H7 (cell line): ENCODE results near the gene DISP2. TPM values are rescaled to one million over a fixed set of nuclear protein-coding genes. Genes with fewer than 3 reads are reported as not detected.
A peak's percentile ranks its signal among the peaks of the same experiment; 100 is the strongest.

Source experiments
- DNase-seq: peaks from one replicate; pipeline ENCODE4 v3.0.0; 2012
- H3K27me3 ChIP-seq: 2 replicates; pipeline ENCODE4 v1.6.0; 2011; ENCODE audit warnings: mild to moderate bottlenecking, low read length; ENCODE audit not compliant: control insufficient read depth, insufficient read depth
- H3K36me3 ChIP-seq: replicated peaks from 2 replicates; pipeline ENCODE4 v1.5.1; 2011; ENCODE audit warnings: low read length; ENCODE audit not compliant: control insufficient read depth, insufficient read depth
- H3K4me3 ChIP-seq: 2 replicates; pipeline ENCODE4 v1.5.1; 2011; ENCODE audit warnings: low read depth, mild to moderate bottlenecking, control low read depth, low read length, moderate library complexity; ENCODE audit not compliant: insufficient read depth
- total RNA-seq: library from RNA; depleted of rRNA; stranded (reverse); fragments of >200 nt; shearing (Covaris generic); gene quantifications from 2 replicates; pipeline ENCODE4 v1.2.3, GENCODE V29; 2014

Gene DISP2
- total RNA-seq, 1 experiment from 2014 or later = 0.52 TPM

DNA sequence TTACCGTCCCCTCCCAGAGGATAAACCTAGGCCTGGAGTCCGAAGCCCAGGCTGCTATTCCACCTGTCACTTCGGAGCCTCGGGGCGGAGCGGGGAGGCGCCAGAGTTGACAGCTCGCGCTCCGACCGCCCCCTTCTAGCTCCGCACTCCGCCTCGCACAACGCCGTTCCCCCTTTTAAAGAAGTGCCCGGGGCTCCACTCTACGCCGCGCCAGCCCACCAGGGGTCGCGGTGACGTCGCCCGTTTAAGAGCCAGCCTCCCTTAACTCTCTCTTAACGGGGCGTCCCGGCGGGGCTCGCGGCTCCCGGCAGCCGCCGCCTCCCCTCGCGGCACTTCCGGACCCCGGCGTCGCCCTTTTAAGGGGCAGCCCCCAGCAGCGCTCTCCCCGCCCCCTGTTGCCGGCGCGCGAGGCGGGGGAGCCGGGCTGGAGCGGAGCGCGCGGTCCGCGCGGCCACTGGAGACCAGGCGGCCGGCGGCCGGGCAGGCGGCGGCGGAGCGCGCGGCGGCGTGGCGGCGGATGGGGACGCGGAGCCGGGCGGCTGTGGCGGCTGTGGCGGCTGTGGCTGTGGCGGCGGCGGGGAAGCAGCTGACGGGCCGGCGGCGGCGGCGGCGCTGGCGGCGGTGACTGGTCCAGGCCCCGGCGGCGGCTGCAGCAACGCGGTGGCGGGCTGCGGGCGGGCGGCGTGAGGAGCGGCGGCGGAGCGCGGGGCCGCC lies 34.6 kb upstream of the DISP2 start, which contains the start of gene INAFM2:
TSS of gene INAFM2 (plus strand) at position 454 of the 714 bp plus-strand sequence. CDS start 364 bp downstream, outside the sequence.
- no peaks in the 10 kb centered on the region for H3K36me3 ChIP-seq
- H3K4me3 ChIP-seq = peak within 1 kb of the TSS; percentile 73
- DNase-seq = peak; percentile 99
- peaks cover 26% of the 10 kb centered on the region for H3K27me3 ChIP-seq

DNA sequence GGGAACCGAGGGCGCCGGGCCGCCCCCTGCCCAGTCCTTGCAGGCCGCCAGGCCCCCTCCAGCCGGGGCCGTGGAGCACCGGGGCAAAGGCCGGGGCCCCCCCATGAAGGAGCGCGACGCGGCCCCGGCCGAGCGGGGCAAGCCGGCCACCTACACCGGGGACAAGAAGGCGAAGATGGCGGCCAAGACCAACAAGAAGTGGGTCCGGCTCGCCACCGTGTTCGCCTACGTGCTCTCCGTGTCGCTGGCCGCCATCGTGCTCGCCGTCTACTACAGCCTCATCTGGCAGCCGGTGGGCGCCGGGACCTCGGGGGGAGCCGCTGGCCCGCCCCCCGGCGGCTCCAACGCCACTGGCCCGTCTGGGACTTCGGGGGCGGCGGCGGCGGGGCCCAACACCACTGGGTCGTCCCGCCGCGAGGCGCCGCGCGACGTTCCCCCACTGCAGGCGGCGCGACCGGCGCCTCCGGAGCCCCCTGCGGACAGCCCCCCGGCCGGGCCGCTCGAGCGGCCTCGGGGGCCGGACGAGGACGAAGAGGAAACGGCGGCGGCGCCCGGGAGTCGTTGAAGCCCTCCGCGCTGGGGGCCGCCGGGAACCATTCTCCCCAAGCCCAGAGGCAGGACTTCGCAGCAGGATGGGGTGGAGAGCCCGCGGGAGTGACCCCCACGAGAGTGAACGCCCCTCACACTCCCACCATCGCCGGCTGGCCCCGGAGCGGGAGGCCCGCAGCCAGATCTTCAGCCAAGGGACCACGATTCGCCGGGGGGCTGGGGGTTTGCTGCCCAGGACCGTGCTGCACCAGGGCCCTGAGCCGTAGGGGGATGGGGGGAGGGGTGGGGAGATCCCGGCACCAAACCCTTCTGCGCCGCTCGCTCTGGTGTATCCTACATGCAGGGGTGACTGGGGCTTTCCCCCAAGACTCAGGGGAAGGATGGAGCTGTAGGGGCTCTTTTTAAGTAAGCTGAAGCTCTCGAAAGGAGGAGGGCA lies 33.8 kb upstream of the DISP2 start:
- peaks cover 26% of the 10 kb centered on the region for H3K27me3 ChIP-seq

DNA sequence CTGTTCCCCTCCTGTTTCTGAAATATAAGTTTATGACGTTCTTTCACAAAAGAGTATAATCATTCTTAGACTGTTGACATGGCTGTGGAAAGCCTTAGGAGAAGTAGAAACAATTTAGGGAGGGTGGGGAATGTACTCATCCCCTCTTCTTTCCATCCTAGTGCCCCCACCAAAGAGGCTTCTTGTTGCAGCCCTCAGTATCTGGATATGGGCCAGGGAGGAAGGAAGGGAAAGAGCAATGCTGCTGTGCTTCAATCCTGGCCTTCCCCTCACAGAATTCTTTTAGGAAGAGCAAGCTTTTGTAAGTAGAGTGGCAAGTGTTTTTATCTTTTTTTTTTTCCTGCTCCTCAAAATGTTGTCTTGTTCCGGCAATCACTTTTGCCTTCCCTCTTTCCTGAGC lies 32.8 kb upstream of the DISP2 start:
- no peak for DNase-seq
- Histone ChIP-seq H3K4me3 (no peak overlapping the region; the same call in 1 of the 2 replicates), H3K36me3 (no peaks in the 10 kb centered on the region; the same call in 1 of the 2 replicates), H3K27me3 (peaks cover 26% of the 10 kb centered on the region)

More for the DNA sequence above, 33.8 kb upstream of the DISP2 start:
- Histone ChIP-seq H3K4me3 (peak overlapping the region; percentile 73), H3K36me3 (no peaks in the 10 kb centered on the region)
- DNase-seq = peak; percentile 86

DNA sequence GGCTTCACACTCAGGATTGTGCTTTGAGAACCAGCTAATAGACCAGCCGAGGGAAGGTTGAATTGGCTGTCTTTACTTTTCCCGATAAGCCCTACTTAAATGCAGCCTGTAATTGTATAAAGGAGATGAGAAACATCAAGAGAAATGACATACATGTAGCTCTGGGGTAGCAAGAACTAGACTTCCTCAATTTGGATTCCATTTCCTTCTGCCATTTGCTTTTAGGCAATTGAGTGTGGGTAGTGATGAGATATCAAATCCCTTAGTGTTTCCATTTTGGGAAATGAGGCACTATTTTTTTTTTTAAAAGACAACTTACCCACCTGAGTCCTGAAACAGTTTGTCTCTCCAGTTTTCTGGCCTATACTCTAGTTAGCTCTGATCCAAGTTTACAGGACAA lies 32.3 kb upstream of the DISP2 start:
- DNase-seq = no peak
- Histone ChIP-seq H3K27me3 (peaks cover 26% of the 10 kb centered on the region), H3K4me3 (no peak overlapping the region), H3K36me3 (no peaks in the 10 kb centered on the region; the same call in 1 of the 2 replicates)

DNA sequence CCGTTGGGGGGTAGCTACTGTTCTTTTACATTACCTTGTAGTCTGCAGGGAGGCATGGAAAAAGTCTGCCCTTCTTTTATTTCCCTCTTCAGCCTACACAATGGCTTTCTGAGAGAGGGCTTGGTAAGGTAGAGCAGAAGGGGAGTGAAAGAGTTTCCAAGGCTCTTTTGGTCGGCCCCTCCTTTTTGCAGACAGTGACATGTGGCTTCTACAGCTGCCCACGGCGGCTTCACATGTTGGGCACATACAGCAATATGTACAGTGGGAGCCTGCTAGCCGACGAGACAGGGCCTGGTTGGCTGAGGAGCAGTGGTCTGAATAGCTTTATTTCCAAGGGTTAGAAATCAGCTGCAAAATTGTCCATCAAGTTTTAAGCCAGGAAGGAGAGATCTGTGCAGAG lies 30.6 kb upstream of the DISP2 start:
- peak; percentile 71 for DNase-seq
- Histone ChIP-seq H3K27me3 (peaks cover 19% of the 10 kb centered on the region), H3K4me3 (no peak overlapping the region), H3K36me3 (no peaks in the 10 kb centered on the region; the same call in 1 of the 2 replicates)

DNA sequence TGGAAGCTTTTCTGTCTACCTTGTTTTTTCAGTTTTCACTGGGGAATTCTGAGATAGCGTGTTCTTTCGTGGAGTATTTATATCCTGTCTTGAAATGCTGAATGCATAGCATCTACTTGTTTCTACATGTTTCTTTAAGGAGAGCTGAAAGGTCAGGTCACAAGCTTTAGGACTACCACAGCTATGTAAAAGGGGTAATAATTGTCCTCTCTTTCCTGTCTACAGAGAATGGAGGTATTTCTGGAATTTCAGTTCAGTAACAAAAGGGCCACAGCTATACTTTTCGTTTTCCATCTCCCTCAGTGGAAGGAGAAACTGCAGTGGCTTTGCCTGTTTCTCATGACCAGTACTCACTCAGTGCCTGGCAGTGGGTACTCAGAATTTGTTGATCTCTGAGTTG lies 29.8 kb upstream of the DISP2 start:
- H3K4me3 ChIP-seq = no peak overlapping the region
- no peaks in the 10 kb centered on the region; the same call in 1 of the 2 replicates for H3K36me3 ChIP-seq
- DNase-seq = no peak
- H3K27me3 ChIP-seq = peaks cover 13% of the 10 kb centered on the region

DNA sequence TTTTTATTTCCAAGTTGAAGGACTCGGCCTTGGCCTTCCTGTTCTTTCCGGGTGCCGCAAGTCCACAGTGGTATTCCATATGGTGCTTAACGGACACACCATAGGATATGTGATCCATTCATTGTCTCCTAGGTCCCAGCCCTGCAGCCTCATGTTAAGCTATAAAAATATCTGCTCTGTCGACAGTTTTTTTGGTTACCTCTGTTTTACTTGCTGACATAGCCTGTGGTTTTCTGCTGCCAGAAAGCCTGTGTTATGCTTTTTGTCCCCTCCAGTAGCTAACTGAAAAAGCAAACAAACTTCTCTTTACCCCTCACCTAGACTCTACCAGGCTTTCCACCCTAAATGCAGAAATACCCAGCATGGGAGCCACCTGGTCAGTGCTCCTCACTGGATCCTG lies 29.3 kb upstream of the DISP2 start:
- Histone ChIP-seq H3K4me3 (no peak overlapping the region), H3K27me3 (peaks cover 13% of the 10 kb centered on the region)
- DNase-seq = no peak

DNA sequence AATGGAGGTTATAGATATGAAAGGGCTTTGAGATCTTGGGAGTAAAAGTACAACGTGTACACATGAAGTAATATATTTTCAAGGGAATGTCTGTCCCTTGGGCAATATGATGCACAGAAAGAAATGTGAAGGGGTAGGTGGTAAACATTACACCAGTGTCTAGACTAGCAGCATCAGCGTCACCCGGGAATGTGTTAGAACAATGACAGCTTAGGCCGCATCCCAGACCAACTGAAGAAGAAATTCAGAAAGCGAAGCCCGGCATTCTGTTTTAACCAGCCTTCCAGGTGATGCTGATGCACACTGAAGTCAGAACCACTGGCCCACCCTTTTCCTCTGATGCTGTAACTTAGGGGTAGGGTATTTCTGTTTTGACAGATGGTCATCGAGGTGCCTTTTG lies 28.2 kb upstream of the DISP2 start:
- H3K27me3 ChIP-seq = peaks cover 7% of the 10 kb centered on the region
- no peaks in the 10 kb centered on the region; the same call in 1 of the 2 replicates for H3K36me3 ChIP-seq
- H3K4me3 ChIP-seq = no peak overlapping the region
- no peak for DNase-seq

More for the DNA sequence above, 29.3 kb upstream of the DISP2 start:
- H3K36me3 ChIP-seq = no peaks in the 10 kb centered on the region; the same call in 1 of the 2 replicates

DNA sequence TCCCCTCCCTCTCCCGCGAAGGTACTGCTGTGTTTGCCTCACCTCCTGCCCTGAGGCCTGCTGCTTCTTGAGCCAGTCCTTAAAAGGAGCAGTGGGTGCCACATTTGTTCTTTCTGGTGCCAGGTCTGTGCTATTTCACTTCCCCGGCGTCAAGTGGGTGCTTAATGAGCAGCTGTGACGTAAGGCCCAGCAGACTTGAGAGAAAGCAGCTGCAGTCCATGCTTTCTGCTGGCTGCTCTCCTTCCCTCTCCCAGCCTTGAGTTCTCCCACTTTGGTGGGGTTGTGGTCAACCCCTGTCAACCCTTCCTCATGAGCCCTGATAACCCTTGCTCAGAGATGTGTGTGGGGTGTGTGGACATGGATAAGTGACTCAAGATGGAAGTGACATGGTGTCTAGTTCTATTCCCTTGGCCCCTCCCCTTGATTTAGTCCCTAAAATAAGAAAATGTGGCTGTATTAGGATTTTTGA lies 27.6 kb upstream of the DISP2 start:
- H3K4me3 ChIP-seq = no peak overlapping the region
- peaks cover 1% of the 10 kb centered on the region for H3K27me3 ChIP-seq
- H3K36me3 ChIP-seq = no peaks in the 10 kb centered on the region; the same call in 1 of the 2 replicates
- DNase-seq = no peak

DNA sequence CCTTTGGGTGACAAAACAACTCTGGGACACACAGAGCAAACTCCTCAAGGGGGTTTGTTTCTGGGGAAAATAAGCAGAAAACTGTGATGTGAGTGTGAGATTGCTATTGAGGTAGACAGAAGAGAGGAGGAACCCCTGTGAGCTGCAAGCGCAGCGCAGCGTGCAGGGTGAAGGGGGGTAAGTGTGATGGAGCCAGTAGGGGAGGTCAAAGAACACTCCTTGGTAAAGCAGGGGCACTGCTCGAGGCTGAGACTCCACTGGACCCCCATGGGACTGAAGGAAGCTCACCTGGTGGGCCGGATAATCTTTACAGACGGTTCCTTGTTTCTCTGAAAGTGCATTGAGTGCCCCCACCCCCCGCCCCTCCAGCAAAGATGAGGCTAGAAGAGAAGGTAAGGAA lies 27.0 kb upstream of the DISP2 start:
- Histone ChIP-seq H3K36me3 (no peaks in the 10 kb centered on the region; the same call in 1 of the 2 replicates), H3K27me3 (no peaks in the 10 kb centered on the region), H3K4me3 (no peak overlapping the region)
- no peak for DNase-seq

DNA sequence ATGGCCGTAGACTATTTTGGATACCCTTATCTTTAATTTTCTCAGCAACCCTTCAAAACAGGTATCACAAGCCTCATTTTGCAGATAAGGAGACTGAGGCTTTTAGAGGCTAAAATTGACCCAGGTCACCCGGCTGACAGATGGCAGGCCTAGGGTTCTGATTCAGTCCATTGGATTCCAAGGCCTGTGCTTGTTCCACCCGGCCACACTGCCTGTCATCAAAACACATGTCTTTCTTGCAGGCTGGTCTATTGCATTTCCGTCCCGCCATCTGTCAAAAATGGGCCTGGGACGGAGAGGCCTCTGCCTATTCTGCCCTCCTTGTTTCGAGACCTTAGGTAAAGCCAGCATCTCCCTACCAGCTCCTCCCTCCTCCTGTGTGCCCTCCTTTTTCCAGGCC lies 26.4 kb upstream of the DISP2 start:
- no peak for DNase-seq
- Histone ChIP-seq H3K4me3 (no peak overlapping the region), H3K36me3 (no peaks in the 10 kb centered on the region; the same call in 1 of the 2 replicates), H3K27me3 (no peaks in the 10 kb centered on the region)

DNA sequence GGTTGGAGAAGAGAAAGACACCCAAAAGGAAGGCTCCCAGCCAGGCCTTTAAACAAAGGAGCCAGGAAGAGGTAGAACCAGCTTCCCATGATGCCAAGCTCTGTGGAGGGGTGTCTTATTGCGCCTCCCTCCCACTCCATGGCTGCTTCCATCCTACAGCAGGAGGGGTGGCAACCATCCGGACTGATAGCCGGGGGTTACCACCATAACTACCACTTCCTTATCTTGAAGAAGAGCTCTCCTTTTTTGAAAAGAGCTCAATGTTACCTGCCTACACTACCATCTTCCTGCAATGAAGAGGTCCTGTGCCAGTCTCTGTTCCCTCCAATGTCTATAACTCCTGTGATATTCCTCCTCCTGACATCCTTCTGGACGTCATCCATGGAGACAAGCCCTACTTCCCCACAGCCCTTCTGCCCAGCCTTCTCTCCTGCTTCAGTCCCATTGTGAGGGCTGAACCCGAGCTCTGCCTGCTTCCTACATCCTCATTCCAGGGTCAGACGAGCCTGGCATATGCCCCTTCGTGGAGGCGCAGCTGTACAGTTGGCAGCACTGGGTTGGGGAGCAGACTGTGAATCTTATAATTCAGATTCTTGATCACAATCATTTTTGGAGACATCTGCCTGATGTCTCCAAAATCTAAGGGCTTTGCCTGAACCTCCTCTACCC lies 25.8 kb upstream of the DISP2 start:
- H3K4me3 ChIP-seq = no peak overlapping the region
- no peaks in the 10 kb centered on the region for H3K27me3 ChIP-seq
- DNase-seq = no peak
- no peaks in the 10 kb centered on the region; the same call in 1 of the 2 replicates for H3K36me3 ChIP-seq

DNA sequence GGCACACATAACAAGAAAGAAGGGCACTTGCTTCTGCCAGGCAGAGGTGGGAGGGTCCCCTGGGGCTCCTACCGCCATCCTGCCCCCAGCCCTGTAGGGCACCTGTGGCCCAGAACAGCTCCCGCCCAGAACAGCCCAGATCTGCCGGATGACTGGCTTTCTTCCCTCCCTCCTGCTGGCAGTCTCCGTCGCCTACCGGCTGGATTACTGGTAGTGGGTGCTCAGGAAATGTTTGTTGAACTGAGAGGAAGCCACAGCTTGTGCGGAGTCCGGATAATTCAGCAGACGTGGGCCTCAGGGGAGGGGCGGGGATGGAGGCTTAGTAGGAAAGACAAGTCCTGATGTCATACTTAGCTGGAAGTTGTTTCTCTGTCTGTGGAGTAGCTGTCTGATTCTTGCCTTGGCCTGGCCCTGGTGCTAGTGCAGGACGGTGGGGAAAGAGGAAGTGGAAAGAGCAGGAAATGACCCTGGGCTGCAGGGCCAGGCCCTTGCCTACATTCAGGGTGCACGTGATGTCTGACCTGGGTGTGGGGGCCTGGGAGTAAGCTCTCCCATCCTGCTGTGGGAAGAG lies 24.0 kb upstream of the DISP2 start:
- DNase-seq = no peak

DNA sequence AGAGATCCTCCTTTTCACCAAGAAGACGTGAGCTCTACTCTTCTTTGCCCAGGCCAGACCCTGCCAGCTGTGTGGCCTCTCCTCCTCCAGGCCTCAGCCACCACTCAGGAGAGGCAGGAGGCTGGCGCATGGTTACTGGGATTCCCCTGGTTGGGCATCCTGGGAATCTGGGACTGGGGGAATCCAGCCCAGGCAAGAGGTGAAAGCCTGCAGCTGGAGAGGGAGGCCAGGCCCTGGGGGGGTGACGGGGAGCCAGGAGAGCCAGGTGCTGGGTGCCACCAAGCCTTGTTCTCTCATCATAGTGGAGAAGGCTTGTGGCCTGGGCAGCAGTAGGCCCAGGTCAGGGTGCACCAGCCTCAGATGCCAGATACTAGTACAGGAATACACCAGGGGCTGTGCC lies 23.5 kb upstream of the DISP2 start:
- H3K36me3 ChIP-seq = no peaks in the 10 kb centered on the region; the same call in 1 of the 2 replicates
- no peak for DNase-seq
- no peak overlapping the region for H3K4me3 ChIP-seq
- H3K27me3 ChIP-seq = no peaks in the 10 kb centered on the region

More for the DNA sequence above, 24.0 kb upstream of the DISP2 start:
- Histone ChIP-seq H3K27me3 (no peaks in the 10 kb centered on the region), H3K36me3 (no peaks in the 10 kb centered on the region; the same call in 1 of the 2 replicates), H3K4me3 (no peak overlapping the region)
